Ovary (tissue), 9 donors: ENCODE measurements around the gene MTRFR. TPM values are rescaled to one million over a fixed set of nuclear protein-coding genes. Genes with fewer than 3 reads are reported as not detected.

Experiments used
- DNase-seq, 5 donors: peaks; one replicate each; pipeline ENCODE4 v3.0.0-alpha.2; 2019 to 2020
- H3K27ac ChIP-seq, 2 donors: fragments of 200-600 bp; one replicate each; pipeline versions ENCODE4 v1.5.1 to v1.8.0; 2019 to 2022
- H3K27me3 ChIP-seq: fragments of 200-600 bp; one replicate; pipeline ENCODE4 v1.8.0; 2022
- H3K36me3 ChIP-seq: fragments of 200-600 bp; sonication (generic); one replicate; pipeline ENCODE4 v1.5.1; 2019
- H3K4me1 ChIP-seq: one replicate; pipeline ENCODE4 v1.8.1; 2013; ENCODE audit warnings: mild to moderate bottlenecking, moderate library complexity; ENCODE audit not compliant: insufficient read depth
- H3K4me3 ChIP-seq: fragments of 200-600 bp; sonication (generic); one replicate; pipeline ENCODE4 v1.5.1; 2017
- H3K9me3 ChIP-seq, 2 donors: fragments of 200-600 bp in 1 of 2; sonication (generic) in 1 of 2; one replicate each; pipeline versions ENCODE4 v1.5.1 to v1.8.1; 2013 to 2019; ENCODE audit warnings: mild to moderate bottlenecking in 1 of 2, moderate library complexity in 1 of 2
- CTCF ChIP-seq, 3 donors: fragments of 450-650 bp in 2 of 3; fragments of 200-600 bp in 1 of 3; IDR thresholded peaks; one replicate each; pipeline versions ENCODE4 v1.5.1 to v1.8.0; 2016 to 2022; ENCODE audit warnings: antibody characterized with exemption in 3 of 3, mild to moderate bottlenecking in 1 of 3
- EP300 ChIP-seq: sonication (generic); formaldehyde crosslinking; IDR thresholded peaks from one replicate; pipeline ENCODE4 v1.6.1; 2017; ENCODE audit warnings: antibody characterized with exemption
- POLR2A ChIP-seq: fragments of 450-650 bp; IDR thresholded peaks from one replicate; pipeline ENCODE4 v1.6.1; 2017; ENCODE audit warnings: antibody characterized with exemption, mild to moderate bottlenecking, moderate library complexity
- WGBS, 3 donors: extraction: QIAGEN DNeasy Blood & Tissue Kit in 1 of 3; methylation state at CpG; one replicate each; pipeline versions ENCODE4 v1.1.5 to v1.1.7; 2013 to 2017; 5-methylcytosine and 5-hydroxymethylcytosine counted together
- intact Hi-C, 4 donors: fragments of 100-400 bp; cut with DNase I; formaldehyde crosslinking; loops; one replicate each; pipeline versions ENCODE4 v1.11.0 to v1.15.1; 2022 to 2023
- polyA plus RNA-seq, 2 donors: library from polyadenylated mRNA; stranded (reverse); fragments of 200-250 nt in 1 of 2; fragments of 350-450 nt in 1 of 2; fragmentation: Illumina TruSeq in 1 of 2; extraction: RNeasy Lipid Tissue Mini Kit (QIAGEN cat#74804) in 1 of 2; gene quantifications; one replicate each; pipeline ENCODE4 v1.2.3, GENCODE V29; 2013 to 2014
- total RNA-seq, 7 donors: library from RNA; depleted of rRNA in 2 of 7; stranded (reverse); fragments of >200 nt in 2 of 7; fragmentation: NEBNext Ultra II Directional in 3 of 7; extraction: Animal tissue kit (Norgen Biotek cat#: 25700) in 3 of 7; gene quantifications; one replicate each; pipeline versions ENCODE4 v1.1.0 to v1.2.4, GENCODE V29; 2016 to 2023
- donor health status: DM: no; HTN: no; CAD: no; lungs with moderate emphysema.
- donor health status: DM: no; HTN: no; CAD: no.
- donor health status: Bipolar disorder and iron deficiency.
- donor health status: DM: yes; HTN: yes; CAD: no.
- donor health status: DM: no; HTN: no; CAD: no.
- donor health status: DM: yes; HTN: yes; CAD: no.

Gene MTRFR
- total and polyA plus RNA-seq, 9 donors, result 13.4 to 21.2 (median 17.5) TPM

GRCh38 chr12:123232472-123232806 is 797 bp upstream of the MTRFR start:
- intact Hi-C loops, result loop anchor here (2.0 to 10.0 kb wide), 6 partner anchors 80 to 368 kb away; partner anchors contain the start of genes OGFOD2 (in 2 of the 4) and PITPNM2 (in 1 of the 4)
- 0 to 1% (median 0%) methylated on average over 15 of the region's 15 CpGs for WGBS, 3 donors
- no peaks in the 10 kb centered on the region for H3K36me3 ChIP-seq

GRCh38 chr12:123233505-123234308 is 471 bp downstream of the MTRFR start:
- whole genome bisulfite sequencing, 3 donors, result 1 to 4% (median 2%) methylated on average over 22 to 42 of the region's 42 CpGs
- no peaks in the 10 kb centered on the region for H3K27me3 ChIP-seq
- H3K36me3 ChIP-seq, result no peaks in the 10 kb centered on the region
- H3K27ac ChIP-seq, result peak overlapping the region; percentile 69 to 86
- peak in 2 of 5 donors; percentile 39 to 44 for DNase-seq
- peak overlapping the region; percentile 96 for H3K4me3 ChIP-seq
- peaks cover 10% of the 10 kb centered on the region for H3K4me1 ChIP-seq
- no peaks in the 10 kb centered on the region for H3K9me3 ChIP-seq
- TF ChIP-seq POLR2A, result peak; percentile 50
- TF ChIP-seq CTCF (IDR thresholded peaks at IDR 0.05), result peak in 1 of 3 donors; percentile 19
- TF ChIP-seq EP300, result no peak
- intact Hi-C loops, result loop anchor here (2.0 to 10.0 kb wide), 6 partner anchors 81 to 369 kb away; partner anchors contain the start of genes OGFOD2 (in 2 of the 4) and PITPNM2 (in 1 of the 4)

More at GRCh38 chr12:123232472-123232806, 797 bp upstream of the MTRFR start:
- Histone ChIP-seq H3K4me3 (peak overlapping the region; percentile 96), H3K4me1 (peaks cover 10% of the 10 kb centered on the region), H3K9me3 (no peaks in the 10 kb centered on the region), H3K27ac (peak overlapping the region; percentile 69 to 86), H3K27me3 (no peaks in the 10 kb centered on the region)
- TF ChIP-seq POLR2A, result no peak
- TF ChIP-seq CTCF (IDR thresholded peaks at IDR 0.05), result no peak
- no peak for TF ChIP-seq EP300
- no peak for DNase-seq

GRCh38 chr12:123237646-123238329 is 4.6 kb downstream of the MTRFR start:
- no peaks in the 10 kb centered on the region for H3K36me3 ChIP-seq
- WGBS, 3 donors, result 58% methylated on average over 6 of the region's 6 CpGs
- no peak overlapping the region for H3K27ac ChIP-seq
- H3K4me3 ChIP-seq, result no peak overlapping the region
- peak; percentile 60 to 81 (median 76) for DNase-seq
- TF ChIP-seq CTCF (IDR thresholded peaks at IDR 0.05) (peak in 2 of 3 donors; percentile 77 to 82), POLR2A (no peak)
- intact Hi-C loops, result loop anchor here in 3 of 4 donors (5.0 to 10.0 kb wide), 4 partner anchors 193 to 375 kb away; partner anchors contain the start of gene ARL6IP4 (in 2 of the 3)
- H3K27me3 ChIP-seq, result no peaks in the 10 kb centered on the region
- no peaks in the 10 kb centered on the region for H3K9me3 ChIP-seq
- peaks cover 7% of the 10 kb centered on the region for H3K4me1 ChIP-seq

GRCh38 chr12:123238330-123238682 is 5.1 kb downstream of the MTRFR start:
- Histone ChIP-seq H3K36me3 (no peaks in the 10 kb centered on the region), H3K27ac (no peak overlapping the region), H3K9me3 (no peaks in the 10 kb centered on the region), H3K27me3 (no peaks in the 10 kb centered on the region), H3K4me1 (peaks cover 7% of the 10 kb centered on the region), H3K4me3 (no peak overlapping the region)
- intact Hi-C loops, result loop anchor here in 3 of 4 donors (5.0 to 10.0 kb wide), 4 partner anchors 194 to 376 kb away; partner anchors contain the start of gene ARL6IP4 (in 2 of the 3)
- DNase-seq, result no peak
- 50 to 54% (median 51%) methylated on average over 2 of the region's 2 CpGs for WGBS, 3 donors
- TF ChIP-seq EP300, result no peak
- no peak for TF ChIP-seq CTCF (IDR thresholded peaks at IDR 0.05)
- no peak for TF ChIP-seq POLR2A
